ENCODE measurements around the gene USP13.

Gene USP13

DNA sequence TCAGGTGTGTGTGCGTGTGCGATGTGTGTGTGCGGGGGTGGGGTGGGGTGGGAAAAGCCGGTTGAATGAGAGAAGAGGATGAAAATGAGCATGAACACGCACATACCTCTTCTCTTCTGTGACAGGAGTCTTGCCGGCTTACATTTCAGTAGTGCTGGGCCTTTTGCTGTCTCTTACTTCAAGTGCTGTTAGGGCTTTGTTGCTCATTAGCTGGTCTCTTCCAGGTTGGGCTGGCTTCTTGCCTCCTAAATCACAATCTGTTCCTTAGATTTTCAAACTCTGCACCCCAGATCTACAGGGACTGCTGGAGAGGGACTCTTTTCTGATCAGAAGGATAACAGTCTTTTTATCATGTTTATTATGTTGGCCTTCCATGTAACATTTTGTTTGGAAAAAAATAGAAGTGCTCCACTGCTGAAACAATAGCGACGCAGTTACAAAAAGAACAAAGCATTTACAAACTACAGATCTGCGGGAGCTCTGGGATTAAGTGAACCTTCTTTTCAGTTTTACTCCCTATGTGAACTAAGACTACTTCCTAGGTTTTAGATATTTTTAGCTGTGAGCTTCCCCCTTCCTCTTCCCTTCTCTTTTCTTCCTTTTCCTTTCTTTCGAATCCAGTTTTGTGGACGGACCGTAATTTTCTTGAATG lies 48.5 kb downstream of the USP13 start:
- no peak for DNase-seq

DNA sequence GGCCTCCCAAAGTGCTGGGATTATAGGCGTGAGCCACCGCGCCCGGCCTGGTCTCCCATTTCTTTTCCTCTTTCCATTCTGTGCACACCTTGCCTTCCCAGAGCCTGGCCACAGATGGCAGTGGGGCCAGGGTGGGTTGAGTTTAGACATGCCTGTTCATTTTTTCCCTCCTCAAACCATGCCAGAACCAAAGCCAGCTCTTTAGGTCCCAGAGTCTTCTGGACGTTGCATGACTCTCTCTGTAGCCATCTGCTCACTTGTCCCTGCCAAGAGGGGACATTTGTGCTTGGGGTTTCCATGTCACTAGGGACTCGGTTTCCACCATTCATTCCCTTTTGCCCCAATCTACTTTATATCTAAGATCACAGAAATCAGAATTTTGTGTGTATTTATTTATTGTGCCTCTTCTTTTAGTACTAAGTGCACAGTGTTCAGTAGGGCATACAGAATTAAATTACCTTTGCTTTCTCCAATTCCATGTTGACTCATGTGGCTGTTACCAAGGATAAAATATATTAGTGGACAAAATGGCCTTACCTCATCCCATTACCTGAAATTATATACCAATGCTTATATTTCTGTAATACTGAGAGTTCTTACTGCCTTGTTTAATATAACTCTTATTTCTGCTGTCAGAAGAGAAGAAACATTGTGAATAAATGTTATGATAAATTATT lies 49.6 kb downstream of the USP13 start:
- no peak for DNase-seq

DNA sequence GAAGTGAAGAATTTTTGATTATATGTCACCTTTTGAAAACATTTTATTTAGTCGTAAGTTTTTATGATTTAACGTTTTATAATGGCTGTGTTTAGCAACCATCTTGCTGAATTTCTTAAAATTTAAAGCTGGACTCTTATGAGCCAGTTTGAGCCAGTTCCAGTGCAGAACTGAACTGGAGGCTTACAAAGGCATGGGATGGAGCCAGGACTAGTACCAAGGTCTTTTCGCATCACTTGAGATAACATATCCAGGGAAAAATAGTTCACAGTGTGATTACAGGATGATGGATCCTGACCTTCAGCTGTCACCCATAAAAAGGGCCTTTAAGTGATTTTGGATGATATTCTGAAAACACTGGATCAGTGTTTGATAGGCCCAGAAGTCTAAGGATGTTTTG lies 51.0 kb downstream of the USP13 start:
- DNase-seq = no peak

GRCh38 chr3:179706233-179706632 lies 53.4 kb downstream of the USP13 start:
- DNase-seq = no peak

GRCh38 chr3:179710079-179710478 lies 57.2 kb downstream of the USP13 start:
- no peak for DNase-seq

DNA sequence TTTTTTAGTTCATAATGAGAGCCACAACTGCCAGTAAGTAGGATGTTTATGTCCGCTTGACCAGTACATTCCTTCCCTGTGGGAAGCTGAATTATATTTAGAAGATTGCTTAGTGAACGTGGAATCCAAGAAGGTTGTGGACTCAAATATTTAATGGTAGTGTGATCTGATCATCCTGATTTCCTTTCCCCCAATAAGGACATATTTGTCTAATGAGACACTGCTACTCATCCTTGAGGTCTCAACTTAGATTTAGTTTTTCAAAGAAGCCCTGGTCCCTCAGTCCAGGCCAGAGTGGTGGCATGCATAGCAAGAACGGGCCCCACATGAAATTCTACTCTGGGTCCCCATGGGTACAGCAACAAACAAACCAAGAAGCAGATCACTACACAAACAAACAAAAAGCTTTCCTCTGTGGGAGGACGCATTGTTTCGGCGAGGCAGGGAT lies 60.8 kb downstream of the USP13 start:
- DNase-seq = no peak

- DNase-seq = no peak
Measured at GRCh38 chr3:179715582-179715981, 62.7 kb downstream of the USP13 start.

DNA sequence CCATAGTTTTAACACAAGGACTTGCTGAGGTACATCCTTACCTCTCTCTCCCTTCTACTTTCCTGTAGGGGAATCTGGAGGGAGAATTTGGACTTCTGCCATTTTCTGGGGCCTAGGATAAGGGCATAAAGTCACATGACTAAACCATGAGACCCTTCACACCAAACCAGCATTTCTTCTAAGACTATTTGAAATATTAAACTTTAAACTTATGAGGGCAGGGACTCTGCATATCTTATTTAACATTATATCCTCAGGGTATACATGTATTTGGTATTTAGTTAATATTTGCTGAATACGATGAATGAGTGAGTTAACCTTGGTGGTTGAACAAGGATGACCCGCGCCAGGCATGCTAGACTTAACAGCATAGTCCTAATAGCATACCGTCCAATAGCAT lies 63.4 kb downstream of the USP13 start:
- no peak for DNase-seq

GRCh38 chr3:179716811-179717210 lies 64.0 kb downstream of the USP13 start:
- no peak for DNase-seq

GRCh38 chr3:179717219-179717618 lies 64.4 kb downstream of the USP13 start:
- DNase-seq = no peak

GRCh38 chr3:179719048-179719734 lies 66.4 kb downstream of the USP13 start:
- DNase-seq = no peak

- DNase-seq = no peak
Measured at GRCh38 chr3:179720196-179720595, 67.4 kb downstream of the USP13 start.

GRCh38 chr3:179723617-179724016 lies 70.8 kb downstream of the USP13 start:
- DNase-seq = no peak

DNA sequence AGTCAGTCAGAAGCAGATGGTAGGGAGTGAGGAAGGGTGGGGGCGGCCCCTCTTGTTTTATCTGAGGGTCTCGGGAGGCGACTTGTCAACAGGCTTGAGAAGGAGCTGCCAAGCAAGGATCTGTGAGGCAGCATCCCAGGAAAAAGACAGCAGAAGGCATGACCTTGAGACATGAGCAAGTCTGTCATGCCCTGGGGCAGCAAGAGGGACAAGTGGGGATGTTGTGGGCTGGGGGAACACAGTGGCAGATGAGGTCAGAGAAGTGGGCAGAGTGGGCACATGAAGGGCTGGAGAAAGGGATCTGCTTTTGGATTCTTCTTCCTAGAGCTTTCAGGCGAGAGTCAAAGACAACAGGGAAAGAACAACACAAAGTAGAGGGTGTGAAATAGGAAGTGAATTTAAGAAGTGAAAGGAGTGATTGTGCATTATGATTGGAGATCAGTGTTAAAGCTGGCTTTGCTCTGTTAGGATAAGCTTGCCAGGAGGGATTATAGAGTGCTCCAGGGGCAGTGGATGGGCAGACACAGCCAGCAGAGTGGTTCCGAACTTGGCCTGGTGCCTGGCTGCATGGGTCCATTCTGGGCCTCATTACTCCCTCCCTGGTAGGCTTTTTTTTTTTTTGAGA lies 73.3 kb downstream of the USP13 start:
- no peak for DNase-seq

GRCh38 chr3:179729086-179729485 lies 76.2 kb downstream of the USP13 start:
- no peak for DNase-seq

- no peak for DNase-seq
Measured at GRCh38 chr3:179729981-179730380, 77.1 kb downstream of the USP13 start.

DNA sequence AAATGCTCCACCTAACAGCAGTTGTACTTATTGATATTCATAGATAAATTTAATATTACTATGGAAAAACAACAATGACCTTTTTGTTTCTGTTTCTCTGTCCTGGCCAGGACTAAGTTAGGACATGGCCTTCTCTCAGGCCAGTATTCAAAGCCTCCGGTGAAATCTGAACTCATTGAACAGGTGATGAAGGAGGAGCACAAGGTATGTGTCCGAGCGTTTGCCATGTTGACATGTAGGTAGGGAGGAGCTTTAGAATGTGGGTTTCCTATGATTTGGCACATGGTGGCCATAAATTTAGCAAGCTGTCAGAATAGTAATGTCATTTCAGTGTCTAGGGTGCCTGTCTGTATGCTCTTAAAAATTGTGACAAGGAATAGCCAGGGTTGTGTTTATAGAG lies 77.7 kb downstream of the USP13 start:
- no peak for DNase-seq

DNA sequence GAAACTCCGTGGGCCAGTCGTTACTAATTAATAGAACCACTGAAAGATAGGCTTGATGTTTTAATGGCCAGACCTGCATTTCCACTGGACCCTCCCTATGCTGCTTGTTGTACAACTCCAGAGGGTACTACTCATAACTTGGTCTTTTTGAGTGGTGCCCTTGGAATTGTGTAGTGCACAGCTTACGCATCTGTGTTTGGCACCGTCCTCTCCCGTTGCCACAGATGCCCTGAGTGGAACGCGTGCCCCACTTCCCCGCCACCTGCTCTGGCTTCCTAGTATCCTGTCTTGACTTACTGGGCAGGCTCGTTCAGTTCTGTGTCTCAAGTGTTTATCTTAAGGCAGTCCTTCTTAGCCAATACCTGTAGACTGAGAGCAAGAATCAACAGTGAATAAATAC lies 78.7 kb downstream of the USP13 start:
- DNase-seq = no peak

GRCh38 chr3:179732661-179733348 lies 80.0 kb downstream of the USP13 start:
- DNase-seq = no peak

DNA sequence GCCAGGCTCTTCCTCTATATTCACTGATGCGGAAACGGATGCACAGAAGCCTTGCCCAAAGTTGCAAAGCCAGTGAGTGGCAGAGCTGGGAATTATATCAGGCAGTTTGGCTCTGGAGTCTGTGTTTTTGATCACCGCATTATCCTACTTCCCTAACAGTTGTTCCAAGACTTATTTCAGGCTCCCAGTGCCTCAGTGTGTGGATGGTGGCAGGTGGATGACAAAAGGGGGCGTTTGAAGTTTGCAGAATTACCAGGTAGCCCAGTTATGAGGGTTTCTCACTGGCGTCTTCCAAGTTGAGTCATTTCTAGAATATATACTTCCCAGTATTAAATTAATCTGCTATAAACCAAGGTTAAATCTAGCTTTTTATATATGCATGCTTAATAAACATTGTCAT lies 81.0 kb downstream of the USP13 start:
- DNase-seq = no peak

DNA sequence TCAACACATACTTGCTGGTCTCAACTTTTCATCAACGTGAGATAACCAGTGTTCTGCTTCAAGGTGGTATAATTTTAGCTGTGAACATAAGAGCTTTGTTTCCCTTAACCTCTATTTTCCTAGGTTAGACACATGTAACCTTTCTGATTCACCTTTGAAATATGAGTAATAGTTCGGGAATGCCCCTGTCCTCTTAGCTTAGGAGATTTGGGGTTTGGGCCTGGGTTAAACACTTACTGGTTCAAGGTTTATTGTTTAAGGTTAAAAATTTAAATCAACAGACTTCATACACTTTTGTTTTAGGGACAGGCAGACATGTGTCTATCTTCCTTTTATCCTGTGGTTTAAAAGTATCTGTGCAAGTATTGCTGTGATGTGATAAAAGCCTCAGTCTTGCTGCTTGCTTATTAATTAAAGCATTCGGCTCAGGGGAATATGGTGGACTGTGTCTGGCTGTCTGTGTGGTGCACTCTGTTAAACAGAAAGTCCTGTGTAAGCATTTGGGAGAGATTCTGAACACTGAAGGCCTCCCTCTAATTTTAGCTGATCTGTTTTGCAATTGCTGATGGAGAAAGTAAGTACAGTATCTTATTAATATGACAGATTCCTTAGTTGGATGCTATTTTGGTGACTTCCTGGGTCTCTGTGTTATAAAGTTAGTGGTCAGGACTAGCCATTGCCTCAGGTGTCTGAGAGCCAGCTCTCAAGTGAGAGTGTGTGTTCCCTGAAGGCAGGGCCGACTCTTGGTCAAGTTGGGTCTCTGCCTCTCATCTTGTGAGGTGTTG lies 81.8 kb downstream of the USP13 start:
- DNase-seq = no peak

- DNase-seq = no peak
Measured at GRCh38 chr3:179735321-179735720, 82.5 kb downstream of the USP13 start.
